GM21786 (cell line): ENCODE measurements around the gene TRIM46.
"Not testable (repeated sequence)": the region's sequence is repeated elsewhere in the genome, so short reads cannot be mapped to it uniquely, and the experiment has no call there.

ENCODE experiments used
- ATAC-seq: cut with Tn5 transposase; IDR thresholded peaks from one replicate; pipeline ENCODE4 v1.9.1; 2021; ENCODE audit not compliant: unreplicated experiment

The TRIM46 gene

DNA sequence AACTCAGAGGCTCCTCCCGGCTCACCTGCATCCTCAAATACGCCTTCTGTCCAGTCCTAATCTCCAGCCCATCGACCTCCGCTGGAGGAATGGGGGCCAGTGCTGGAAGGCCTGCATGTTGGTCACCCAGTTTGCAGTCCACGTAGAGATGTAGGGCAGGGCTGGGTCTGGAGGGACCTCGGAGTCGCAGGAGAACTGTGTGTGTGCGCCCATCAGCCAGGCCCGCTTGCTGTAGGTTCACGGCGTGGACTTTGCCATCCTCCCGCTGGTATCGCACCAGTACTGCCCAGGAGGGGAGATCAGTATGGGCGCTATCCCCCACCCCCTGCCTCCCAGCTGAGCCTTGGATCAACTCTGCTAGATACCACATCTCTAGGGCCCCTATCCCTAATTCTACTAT lies 31.4 kb downstream of the TRIM46 start:
- no peak for ATAC-seq

DNA sequence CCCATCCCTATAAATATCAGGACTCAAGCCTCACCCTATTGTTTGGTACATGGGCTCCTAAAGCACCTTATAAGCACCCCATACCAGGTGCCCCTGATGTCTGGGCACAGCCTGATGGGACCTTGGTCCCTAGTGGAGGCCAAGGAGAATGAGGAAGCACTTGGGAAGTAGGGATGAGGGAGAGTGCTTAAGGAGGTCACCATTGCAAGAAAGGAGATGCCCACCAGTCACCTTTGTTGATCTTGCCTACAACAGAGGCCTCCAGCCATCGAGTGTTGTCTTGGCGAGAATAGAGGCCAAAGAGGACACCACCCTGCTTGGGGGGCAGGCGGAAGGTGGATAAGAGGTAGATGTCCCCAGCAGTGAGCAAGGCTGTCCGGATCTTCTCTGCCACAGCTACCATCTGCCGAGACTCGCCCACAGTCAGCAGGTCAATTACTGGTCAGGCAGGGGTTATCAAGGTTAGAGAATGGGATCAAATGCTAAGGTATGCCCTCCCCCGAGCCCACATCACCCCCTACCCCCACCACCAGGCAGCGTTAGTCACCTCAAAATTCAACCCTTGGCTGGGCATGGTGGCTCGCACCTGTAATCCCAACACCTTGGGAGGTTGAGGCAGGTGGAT lies 32.4 kb downstream of the TRIM46 start:
- ATAC-seq, result no peak

DNA sequence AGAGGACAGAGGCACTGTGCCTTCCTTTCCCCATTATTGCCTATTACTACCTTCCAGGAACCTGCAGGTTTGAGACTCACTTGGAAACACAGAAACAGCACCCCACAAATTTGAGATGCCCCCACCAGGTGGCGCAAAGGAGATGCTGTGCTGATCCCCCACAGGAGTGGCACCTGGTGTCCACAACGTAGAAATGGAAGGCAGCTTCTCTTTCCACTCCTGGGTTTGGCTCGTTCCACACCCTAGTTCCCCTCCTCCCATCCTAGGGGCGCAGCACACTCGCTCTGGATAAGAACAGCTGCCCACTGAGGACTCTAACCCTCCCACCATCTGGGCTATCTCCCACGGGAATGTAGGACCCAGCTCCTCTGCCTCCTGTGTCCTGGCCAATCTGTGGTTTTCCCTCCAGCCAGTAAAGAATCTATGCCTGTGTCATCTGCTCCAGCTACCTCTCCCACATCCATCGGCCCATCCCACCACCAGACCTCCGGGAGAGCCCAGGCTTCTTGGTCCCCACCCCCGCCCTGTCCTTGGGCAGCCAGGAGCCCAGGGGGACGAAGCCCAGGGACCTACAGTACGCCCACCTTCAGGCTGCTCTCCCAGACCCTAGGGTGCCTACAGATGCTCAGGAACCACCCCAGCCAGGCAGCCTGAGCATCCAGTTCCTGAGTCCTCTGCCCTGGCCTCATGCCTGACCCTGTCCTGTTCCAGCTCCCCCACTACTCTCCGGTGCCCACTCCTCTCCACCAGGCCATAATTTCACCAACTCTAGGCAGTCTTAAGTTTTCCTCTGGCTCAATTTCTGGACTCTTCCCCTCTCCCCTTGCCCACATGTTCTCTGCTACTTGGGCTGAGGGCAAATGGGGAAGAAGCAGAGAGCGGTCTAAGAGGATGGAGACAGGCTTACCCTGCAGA lies 33.5 kb downstream of the TRIM46 start:
- no peak for ATAC-seq

DNA sequence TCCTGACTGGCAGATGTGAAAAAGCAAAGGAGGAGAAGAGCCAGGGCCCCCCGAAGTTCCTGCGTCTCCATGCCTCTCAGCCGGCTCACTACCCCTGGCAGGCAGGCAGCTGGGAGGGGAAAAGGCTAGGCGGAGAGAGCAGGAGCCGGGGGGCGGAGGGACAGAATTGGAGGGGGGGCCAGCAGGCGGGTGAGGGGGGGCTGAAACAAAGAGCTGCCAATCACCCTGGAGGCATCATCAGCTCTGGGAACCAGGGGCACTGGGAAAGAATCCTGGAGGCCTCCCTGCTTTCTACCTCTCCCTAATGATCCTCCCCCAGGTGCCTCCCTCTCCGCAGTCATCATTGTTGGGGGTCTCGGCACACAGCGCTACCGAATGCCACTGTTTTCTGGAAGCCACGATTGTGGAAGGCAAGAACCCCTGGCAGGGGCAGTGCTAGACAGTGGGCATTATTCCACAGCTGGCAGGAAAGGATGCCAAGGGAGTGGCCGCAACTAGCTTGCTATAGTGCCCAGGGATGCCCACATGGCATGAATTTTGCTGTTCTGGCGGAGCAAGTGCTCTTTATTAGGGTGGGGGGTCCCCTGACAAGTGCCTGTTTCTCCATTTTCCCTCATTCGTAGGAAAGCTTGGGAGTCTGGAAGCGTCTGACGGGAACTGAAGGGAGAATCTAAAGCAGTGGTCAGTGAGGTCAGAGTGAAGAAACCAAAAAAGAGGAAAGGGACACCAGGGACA lies 34.3 kb downstream of the TRIM46 start, which contains the start of gene THBS3:
THBS3 (minus strand) TSS at position 92 of the 735 bp plus-strand sequence; CDS start at position 71, 21 bp downstream.
- ATAC-seq, result no peak

DNA sequence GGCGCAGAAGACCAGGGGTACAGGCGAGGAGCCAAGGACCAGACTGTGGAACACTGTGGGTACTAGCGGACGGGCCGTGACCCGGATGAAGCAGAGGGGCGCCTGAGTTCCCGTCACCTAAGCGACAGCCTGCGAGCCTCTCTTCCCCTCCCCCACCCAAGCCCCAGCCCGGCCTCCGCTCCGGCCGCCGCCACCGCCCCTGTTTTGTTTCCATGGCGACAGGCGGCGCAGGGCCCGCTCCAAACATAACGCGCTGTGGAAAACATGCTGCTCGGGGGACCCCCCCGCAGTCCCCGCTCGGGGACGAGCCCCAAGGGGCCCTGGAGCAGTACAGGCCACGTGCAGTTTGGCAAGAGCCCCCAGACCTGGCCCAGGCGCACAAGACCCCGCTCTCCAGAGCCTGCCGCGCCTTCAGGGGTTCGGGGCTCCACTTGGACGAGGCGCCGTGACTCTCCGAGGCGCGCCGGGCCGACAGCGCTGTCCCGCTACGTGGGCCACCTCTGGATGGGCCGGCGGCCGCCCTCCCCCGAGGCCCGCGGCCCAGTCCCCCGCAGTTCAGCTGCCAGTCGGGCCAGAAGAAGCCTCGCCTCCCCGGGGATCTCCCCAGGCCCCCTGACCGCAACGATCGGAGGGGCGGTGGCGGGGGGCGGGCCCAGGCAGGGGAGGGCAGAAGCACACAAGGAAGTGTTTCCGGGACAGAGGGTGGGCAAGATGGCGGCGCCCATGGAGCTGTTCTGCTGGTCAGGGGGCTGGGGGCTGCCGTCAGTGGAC lies 35.1 kb downstream of the TRIM46 start, which contains the start of gene MTX1:
MTX1 (plus strand) TSS at position 155 of the 771 bp plus-strand sequence; CDS start at position 265, 110 bp downstream.
- ATAC-seq, result peak; percentile 70

DNA sequence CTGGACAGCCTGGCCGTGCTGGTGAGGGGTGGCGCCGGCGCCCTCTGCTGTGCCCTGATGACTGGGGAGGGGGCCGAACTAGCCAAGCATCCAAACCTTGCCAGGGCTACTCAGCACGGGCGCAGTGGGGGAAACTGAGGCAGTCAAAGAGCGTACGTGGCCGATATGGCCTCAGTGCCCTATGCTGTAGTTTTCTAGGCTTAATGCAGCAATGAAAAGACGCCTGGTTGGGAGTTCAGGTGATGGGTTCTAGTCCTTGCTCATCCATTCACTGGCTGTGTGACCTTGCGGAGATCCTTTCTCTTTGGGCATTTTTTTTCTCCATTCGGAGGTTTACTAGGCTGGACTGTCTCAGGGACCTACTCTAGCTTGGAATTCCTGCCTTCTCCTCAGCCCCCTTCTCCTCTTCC lies 35.7 kb downstream of the TRIM46 start:
- ATAC-seq, result peak; percentile 7

DNA sequence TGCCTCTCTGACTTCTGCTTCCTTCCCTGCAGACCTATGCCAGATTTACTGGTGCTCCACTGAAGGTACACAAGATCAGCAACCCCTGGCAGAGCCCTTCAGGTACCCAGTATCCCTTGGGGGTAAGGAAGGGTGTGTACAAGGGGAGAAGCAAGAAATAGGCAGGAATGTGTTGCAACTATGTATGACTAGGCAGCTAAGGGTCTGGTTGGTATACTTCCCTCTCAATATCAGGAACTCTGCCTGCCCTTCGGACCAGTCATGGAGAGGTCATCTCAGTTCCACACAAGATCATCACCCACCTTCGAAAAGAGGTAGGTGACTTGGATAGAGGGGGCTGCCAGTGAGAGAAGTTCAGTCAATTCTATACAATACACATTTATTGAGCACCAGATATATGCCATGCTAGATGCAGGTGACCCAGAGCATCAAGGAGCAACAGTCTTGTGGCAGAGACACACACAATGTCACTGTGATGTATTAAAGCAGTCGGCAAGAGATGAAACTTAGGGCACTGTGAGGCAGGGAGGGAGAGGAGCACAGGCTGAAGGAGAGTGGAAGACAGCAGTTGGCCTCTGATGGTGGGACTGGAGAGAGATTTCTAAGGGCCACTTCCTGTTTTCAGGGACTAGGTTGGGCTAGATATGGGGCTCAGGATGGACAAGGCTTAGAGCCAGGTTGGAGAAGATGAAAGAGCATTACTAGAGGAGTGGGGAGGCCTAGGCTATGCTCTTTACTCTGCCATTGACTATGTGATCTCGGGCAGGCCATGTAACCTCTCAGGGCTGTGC lies 36.9 kb downstream of the TRIM46 start:
- ATAC-seq, result no peak

DNA sequence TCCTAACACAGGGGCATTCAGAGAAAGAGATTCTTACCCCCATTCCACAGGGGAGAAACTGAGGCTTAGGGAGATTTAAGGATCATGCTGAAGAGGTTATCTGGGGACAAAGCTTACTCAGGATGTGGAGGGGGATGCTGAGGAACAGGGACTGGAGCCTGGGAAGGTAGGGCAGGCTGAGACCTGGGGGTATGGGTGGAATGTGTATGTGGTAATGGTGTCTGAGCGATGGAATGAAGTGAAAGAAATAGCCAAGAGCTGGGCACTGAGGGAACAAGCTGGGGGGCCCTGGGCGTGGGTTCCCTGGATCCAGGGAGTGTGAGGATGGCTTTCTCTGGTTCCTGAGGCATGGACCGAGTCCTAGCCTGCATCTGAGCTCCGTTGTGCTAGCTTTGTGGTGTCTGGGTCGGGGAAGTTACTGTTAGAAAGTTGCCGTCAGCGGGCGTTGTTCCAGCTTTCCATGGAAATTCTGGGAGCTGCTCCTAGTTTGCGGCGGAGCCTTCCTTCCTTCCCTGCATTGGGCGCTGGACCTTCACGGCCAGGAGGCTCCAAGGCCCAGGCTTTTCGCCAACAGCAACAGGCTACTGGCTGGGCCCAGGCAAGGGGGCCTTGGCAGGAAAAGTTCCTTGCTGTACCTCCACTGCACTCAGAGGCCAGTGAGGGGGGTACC lies 37.9 kb downstream of the TRIM46 start:
- ATAC-seq, result not testable (repeated sequence)

DNA sequence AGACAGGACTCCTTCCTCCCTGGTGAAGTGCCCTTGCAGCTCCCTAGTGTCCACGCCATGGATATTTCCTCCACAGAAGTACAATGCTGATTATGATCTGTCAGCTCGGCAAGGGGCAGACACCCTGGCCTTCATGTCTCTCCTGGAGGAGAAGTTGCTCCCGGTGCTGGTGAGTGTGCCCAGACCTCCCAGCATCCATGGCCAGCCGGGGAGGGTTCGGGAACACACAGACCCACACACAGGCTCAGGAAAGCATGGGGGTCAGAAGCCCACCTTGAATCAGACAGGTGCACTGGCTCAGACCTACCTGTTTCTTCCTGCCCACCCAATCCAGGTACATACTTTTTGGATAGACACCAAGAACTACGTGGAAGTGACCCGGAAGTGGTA lies 38.4 kb downstream of the TRIM46 start:
- ATAC-seq, result not testable (repeated sequence)

DNA sequence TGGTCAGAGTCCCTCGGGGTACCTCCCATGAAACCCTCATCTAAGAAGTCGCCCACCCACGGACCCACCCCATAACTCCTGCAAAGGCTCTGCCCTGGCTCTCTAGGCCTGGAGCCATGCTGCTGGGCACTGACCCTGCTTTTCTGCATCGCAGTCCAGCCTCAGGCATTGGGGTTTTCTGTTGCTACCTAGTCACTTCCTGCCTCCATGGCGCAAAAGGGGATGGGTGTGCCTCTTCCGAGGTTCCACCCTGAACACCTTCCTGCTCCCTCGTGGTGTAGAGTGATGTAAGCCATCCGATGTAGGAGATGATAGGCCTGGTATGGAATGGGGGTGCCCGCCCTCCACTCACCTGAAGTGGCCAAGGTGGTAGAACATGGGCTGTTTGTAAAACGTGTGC lies 41.1 kb downstream of the TRIM46 start:
- not testable (repeated sequence) for ATAC-seq

DNA sequence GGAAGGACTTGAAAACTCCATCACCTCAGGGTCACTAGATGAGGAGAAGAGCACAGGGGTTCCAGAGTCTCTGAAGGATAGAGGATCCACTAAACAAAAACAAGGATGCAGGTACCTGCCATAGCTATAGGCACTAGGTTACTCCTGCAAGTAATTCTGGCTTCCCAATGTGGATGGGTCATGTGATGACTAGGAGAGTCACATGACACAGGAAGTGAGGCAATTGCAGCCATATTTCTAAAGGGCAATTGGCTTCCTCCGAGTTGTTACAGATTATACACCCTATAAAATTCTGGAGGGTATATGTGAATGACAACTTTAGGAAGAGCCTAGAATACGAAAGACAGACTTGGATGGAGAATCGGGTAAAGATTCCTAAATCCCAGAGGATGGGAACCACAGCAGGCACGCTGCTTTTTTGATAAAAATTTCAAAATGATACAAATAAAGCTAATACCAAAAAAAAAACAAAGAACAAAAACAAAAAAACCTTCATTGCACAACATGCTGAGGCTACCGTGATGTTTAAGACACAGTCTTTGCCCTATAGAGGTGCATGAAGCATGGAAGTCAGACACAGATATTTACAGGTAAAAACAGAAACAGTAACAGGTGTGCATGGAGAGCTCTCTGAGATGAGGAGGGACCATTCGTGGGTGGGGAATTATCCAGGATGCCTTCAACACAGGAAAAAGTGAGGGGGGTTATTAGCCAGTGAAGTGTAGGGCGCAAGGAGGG lies 45.4 kb downstream of the TRIM46 start:
- no peak for ATAC-seq

DNA sequence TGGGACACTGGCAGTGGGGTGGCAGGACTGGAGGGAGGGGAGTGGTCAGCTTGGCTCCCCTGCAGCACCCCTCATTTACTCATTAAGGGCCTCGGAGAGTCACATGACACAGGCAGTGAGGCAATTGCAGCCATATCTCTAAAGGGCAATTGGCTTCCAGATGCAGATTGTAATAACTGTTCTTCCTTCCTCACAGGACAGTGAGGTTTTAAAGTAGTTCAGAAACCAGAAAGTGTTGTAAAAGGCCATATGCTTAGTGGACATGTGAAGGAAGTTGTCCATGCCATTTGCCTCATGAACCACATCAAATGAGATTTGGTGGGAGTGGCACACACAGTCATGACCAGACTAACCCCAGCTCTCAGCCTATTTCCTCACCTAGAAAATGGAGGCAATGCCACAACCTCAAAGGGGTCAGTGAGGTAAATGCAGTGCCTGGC lies 46.0 kb downstream of the TRIM46 start:
- ATAC-seq, result no peak

DNA sequence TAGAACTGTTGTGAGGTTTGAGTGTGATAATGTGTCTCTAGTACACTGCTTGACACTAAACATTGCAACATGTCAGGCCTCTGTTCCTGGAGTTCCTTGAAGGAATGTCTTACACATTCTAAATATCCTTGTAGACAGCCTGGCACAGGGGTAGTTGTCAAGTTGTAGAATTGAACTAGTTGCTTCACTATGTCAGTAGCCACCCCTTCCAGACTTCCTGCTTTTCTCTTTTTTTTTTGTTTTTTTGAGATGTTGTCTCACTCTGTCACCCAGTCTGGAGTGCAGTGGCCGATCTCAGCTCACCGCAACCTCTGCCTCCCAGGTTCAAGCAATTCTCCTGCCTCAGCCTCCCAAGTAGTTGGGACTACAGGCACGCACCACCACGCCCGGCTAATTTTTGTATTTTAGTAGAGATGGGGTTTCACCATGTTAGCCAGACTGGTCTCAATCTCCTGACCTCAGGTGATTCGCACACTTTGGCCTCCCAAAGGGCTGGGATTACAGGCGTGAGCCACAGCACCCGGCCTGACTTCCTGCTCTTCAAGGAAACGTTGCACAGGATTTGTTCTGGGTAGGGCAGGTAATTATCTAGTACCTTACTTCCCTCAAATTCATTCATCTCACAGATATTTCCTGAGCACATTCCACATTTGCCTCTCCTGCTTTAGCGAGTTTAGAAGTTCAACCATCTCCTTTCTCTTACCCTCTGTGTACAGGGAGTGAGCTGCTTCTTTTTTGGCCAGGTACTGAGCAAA lies 46.7 kb downstream of the TRIM46 start:
- ATAC-seq, result not testable (repeated sequence)

DNA sequence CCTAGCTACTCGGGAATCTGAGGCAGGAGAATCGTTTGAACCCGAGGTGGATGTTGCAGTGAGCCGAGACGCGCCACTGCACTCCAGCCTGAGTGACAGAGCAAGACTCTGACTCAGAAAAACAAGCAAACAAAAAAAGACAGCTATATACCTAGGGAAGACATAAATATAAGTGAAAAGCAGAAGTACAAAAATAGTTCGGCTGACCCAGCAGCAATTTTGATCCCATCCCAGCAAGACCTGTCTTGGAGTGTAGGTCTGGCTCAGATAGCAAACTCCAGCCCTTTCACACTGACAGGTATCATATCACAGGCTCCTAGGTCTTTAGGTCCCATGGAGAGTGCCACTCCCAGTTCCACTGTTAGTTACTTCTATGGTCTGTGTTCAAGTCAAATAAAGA lies 49.4 kb downstream of the TRIM46 start:
- ATAC-seq, result no peak

DNA sequence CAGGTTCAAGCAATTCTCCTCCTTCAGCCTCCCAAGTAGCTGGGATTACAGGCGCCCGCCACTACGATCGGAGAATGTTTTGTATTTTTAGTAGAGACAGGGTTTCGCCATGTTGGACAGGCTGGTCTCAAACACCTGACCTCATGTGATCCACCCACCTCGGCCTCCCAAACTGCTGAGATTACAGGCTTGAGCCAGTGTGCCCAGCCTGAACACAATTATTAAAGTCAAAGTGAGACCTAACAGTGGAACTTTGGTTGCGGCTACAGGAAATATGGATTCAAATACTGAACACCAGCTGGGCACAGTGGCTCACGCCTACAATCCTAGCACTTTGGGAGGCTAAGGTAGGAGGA lies 51.7 kb downstream of the TRIM46 start:
- ATAC-seq, result not testable (repeated sequence)

DNA sequence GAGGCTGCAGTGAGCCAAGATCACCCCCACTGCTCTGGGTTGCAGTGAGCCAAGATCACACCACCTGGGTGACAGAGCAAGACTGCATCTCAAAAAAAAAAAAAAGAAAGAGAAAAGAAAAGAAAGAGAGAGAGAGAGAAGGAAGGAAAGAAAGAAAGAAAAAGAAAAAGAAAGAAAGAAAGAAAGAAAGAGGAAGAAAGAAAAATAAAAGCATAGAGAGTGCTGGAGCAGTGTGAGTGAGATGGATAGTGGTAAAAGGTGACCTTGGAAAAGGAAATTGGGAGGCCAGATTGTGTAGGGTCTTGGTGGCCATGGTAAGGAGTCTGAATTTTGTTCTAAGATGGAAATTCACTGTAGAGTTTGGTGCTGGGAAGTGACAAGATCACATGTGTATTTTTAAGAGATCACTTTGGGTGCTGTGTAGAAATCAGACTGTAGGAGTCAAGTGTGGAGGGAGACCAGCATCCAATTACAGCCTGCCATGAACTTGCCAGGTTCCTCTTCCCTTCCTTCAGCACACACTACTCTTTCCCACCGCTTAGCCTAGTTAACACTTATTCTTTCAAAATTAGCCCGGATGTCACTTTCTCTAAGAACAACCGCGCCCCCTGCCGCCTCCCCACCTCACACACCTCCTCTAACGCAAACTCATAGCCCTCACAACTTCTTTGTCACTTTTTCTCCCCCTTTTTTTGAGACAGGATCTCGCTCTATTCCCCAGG lies 52.7 kb downstream of the TRIM46 start:
- peak; percentile 34 for ATAC-seq

DNA sequence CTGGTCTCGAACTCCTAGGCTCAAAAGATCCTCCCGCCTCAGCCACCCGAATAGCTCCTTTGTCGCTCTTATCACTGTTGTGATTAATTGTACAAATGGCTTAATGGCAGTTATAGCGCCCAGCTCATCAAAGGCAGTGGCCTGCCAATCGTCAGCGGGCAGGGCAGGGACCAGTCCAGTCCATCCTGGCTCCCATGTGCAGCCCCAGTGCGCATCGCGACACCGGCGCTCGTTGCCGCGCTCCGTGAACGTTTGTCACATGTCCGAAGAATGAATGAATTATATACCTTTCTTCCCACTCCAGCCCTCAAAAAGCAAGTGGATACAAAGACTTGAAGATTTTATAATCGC lies 53.2 kb downstream of the TRIM46 start:
- no peak for ATAC-seq
